IPS-20b (cell line): Measurements from ENCODE around the gene RAB35.

Experiments
- H3K27ac ChIP-seq: one replicate; pipeline ENCODE4 v1.5.1; 2013; ENCODE audit warnings: low read length
- H3K27me3 ChIP-seq: 2 replicates; pipeline ENCODE4 v1.6.1; 2013; ENCODE audit warnings: mild to moderate bottlenecking, low read length, inconsistent platforms; ENCODE audit not compliant: insufficient read depth
- H3K36me3 ChIP-seq: 2 replicates; pipeline ENCODE4 v1.6.1; 2013; ENCODE audit warnings: low read depth, mild to moderate bottlenecking, inconsistent platforms, low read length, moderate library complexity; ENCODE audit not compliant: insufficient read depth
- H3K4me1 ChIP-seq: 2 replicates; pipeline ENCODE4 v1.6.1; 2013; ENCODE audit warnings: mild to moderate bottlenecking, control low read depth, inconsistent platforms, low read length, moderate library complexity; ENCODE audit not compliant: insufficient read depth
- H3K4me3 ChIP-seq: 2 replicates; pipeline ENCODE4 v1.5.1; 2013; ENCODE audit warnings: mild to moderate bottlenecking, low read length, inconsistent platforms
- H3K9ac ChIP-seq: 2 replicates; pipeline ENCODE4 v1.6.1; 2013; ENCODE audit warnings: low read depth, mild to moderate bottlenecking, inconsistent platforms, low read length, moderate library complexity
- H3K9me3 ChIP-seq: 2 replicates; pipeline ENCODE4 v1.6.1; 2013; ENCODE audit warnings: mild to moderate bottlenecking, low read depth, low read length, inconsistent platforms; ENCODE audit not compliant: insufficient read depth

The RAB35 gene

DNA sequence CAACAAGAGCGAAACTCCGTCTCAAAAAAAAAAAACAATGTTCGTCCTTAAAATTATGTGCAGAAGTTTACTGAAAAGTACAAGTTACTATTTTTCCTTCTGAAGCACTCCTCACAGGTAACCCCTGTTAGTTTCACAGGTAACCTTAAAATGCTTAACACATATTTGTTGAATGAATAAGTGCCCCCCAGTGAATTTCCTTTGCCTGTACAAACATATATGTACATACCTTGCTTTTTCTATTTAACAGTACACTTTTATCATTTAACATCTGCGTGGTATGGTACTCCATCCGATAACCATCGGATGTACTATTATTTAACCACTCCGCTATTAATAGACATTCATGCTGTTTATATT is 1.4 kb upstream of the RAB35 start:
- peaks cover 15% of the 10 kb centered on the region; the same call in 1 of the 2 replicates for H3K36me3 ChIP-seq
- peak overlapping the region; percentile 85 for H3K4me3 ChIP-seq
- H3K9ac ChIP-seq = peak overlapping the region; percentile 80; the same call in 1 of the 2 replicates
- peaks cover 5% of the 10 kb centered on the region for H3K4me1 ChIP-seq
- no peak overlapping the region for H3K27ac ChIP-seq
- no peaks in the 10 kb centered on the region for H3K27me3 ChIP-seq
- H3K9me3 ChIP-seq = no peaks in the 10 kb centered on the region

- Histone ChIP-seq H3K9me3 (no peaks in the 10 kb centered on the region), H3K4me3 (peak overlapping the region; percentile 85), H3K36me3 (peaks cover 15% of the 10 kb centered on the region; the same call in 1 of the 2 replicates), H3K9ac (peak overlapping the region; percentile 80), H3K4me1 (peaks cover 5% of the 10 kb centered on the region), H3K27me3 (no peaks in the 10 kb centered on the region), H3K27ac (peak overlapping the region; percentile 1)
Measured at GRCh38 chr12:120116792-120117651, 469 bp upstream of the RAB35 start.

GRCh38 chr12:120115692-120116440 is 687 bp downstream of the RAB35 start:
- Histone ChIP-seq H3K27ac (no peak overlapping the region), H3K27me3 (no peaks in the 10 kb centered on the region), H3K9me3 (no peaks in the 10 kb centered on the region), H3K4me1 (peaks cover 5% of the 10 kb centered on the region), H3K9ac (peak overlapping the region; percentile 88; the same call in 1 of the 2 replicates), H3K4me3 (peak overlapping the region; percentile 93), H3K36me3 (peaks cover 15% of the 10 kb centered on the region; the same call in 1 of the 2 replicates)

GRCh38 chr12:120115066-120115465 is 1.5 kb downstream of the RAB35 start:
- Histone ChIP-seq H3K4me1 (peaks cover 5% of the 10 kb centered on the region), H3K27me3 (no peaks in the 10 kb centered on the region), H3K9ac (peak overlapping the region; percentile 88), H3K27ac (no peak overlapping the region), H3K36me3 (peaks cover 15% of the 10 kb centered on the region; the same call in 1 of the 2 replicates), H3K4me3 (0 out of 2 replicates have a peak overlapping the region, but pooled peaks have one; percentile 93), H3K9me3 (no peaks in the 10 kb centered on the region)

DNA sequence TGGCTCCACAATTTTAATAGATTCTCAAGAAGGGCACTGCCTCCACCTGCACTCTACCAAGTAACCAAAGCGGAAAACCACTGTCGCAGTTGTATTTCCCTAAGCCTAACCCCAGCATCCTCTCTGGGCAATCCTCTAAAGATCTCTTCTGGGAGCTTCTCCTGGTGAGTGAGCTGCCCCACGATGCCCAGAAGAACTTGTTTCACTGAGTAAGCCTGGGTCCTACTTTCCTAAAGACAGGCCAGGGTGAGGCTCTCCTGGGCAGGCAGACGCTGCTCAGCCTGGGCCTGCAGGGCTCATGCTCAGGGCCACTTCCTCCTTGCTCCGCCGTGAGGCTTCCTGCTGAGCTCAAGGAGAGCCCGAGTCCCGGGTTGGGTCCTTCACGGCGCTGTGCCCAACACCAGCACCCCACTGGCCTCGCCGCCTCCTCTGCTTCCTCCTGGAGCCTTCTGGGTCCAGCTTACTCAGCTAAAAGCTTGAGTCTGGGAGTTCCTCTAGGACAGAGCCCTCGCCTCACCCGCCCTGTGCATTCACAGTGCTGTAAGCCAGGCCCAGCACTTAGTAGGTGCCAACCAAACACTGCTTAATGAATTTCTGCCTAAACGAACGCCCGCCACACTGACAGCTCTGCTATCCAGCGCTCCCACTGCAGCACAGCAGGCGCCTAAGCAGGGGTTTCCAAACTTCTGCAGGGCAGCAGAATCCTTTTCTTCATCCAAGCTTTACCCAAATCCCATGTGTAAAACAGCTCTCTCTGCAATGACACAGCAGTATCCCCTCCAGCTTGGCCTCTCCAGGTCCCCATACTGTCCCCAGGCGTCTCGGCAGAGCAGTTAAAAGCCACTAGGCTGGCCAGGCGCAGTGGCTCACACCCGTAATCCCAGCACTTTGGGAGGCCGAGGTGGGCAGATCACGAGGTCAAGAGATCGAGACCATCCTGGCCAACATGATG is 5.7 kb downstream of the RAB35 start:
- Histone ChIP-seq H3K9me3 (no peaks in the 10 kb centered on the region), H3K27me3 (no peaks in the 10 kb centered on the region), H3K4me3 (no peak overlapping the region), H3K9ac (0 out of 2 replicates have a peak overlapping the region, but pooled peaks have one; percentile 39), H3K27ac (no peak overlapping the region), H3K36me3 (peaks cover 11% of the 10 kb centered on the region; the same call in 1 of the 2 replicates), H3K4me1 (no peaks in the 10 kb centered on the region; the same call in none of the 2 replicates)

- Histone ChIP-seq H3K4me1 (peaks cover 6% of the 10 kb centered on the region; the same call in 1 of the 2 replicates), H3K27me3 (no peaks in the 10 kb centered on the region), H3K9me3 (no peaks in the 10 kb centered on the region), H3K27ac (no peak overlapping the region), H3K4me3 (no peak overlapping the region), H3K36me3 (peaks cover 10% of the 10 kb centered on the region; the same call in 1 of the 2 replicates), H3K9ac (peak overlapping the region; percentile 39; the same call in 1 of the 2 replicates)
Measured at GRCh38 chr12:120109570-120110267, 6.8 kb downstream of the RAB35 start.

DNA sequence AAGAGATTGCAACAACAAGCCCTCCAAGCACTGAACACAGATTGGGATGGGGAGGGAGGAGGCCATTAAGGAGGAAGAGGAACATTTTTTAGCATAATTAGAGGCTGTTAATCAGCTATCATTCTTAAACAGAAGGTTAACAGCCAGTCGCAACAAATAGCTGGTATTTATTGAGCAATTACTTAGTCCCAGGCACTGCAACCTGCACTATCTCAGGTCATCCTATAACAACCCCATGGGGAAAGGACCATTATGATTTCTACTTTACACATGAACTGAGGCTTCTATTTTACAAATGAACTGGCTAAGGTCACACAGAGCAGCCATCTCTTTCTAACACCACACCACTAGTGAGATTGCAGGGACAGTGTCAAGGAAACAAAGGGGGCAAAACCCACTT is 10.4 kb downstream of the RAB35 start:
- H3K4me3 ChIP-seq = no peak overlapping the region
- peaks cover 6% of the 10 kb centered on the region; the same call in 1 of the 2 replicates for H3K4me1 ChIP-seq
- H3K27ac ChIP-seq = no peak overlapping the region
- H3K36me3 ChIP-seq = peaks cover 15% of the 10 kb centered on the region; the same call in 1 of the 2 replicates
- no peaks in the 10 kb centered on the region for H3K9me3 ChIP-seq
- no peaks in the 10 kb centered on the region for H3K27me3 ChIP-seq
- no peak overlapping the region for H3K9ac ChIP-seq

DNA sequence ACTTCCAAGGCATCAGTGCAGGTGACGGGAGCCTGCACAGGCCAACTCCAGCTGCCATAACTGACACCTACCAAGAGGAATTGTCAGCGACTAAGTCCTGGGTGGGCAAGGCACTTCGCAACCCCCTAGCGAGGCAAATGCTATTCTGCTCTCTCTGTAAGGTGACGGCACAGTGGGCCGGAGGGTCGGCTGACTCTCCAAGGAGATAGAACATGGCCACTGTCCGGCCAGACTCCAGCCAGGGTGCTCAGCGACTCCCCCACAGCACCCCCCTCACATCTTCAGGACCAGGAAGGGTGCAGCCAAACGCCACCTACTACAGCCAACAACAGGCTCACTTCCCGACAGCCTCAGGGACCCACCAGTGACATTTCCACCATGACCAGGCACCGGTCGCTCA is 13.2 kb downstream of the RAB35 start:
- H3K9me3 ChIP-seq = no peaks in the 10 kb centered on the region
- peaks cover 6% of the 10 kb centered on the region; the same call in 1 of the 2 replicates for H3K4me1 ChIP-seq
- no peak overlapping the region for H3K9ac ChIP-seq
- H3K27me3 ChIP-seq = no peaks in the 10 kb centered on the region
- no peak overlapping the region for H3K27ac ChIP-seq
- H3K4me3 ChIP-seq = no peak overlapping the region
- peaks cover 29% of the 10 kb centered on the region for H3K36me3 ChIP-seq

DNA sequence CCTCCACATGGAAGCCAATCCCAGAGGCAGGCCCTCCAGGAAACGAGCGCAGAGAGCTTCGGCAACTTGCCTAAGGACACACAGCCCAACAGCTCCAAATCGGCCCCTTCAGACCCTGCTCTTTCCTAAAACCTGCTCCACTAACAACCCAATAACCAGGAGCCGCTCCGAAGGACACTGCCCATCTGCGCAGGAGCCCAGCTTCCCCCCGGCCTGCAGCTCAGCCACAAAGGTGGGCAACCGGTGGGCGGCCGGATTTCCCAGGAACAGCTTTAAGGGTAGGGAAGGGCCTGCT is 13.6 kb downstream of the RAB35 start:
- Histone ChIP-seq H3K4me1 (0 out of 2 replicates have a peak, but pooled peaks cover 6% of the 10 kb centered on the region), H3K9ac (no peak overlapping the region), H3K27ac (no peak overlapping the region), H3K36me3 (peaks cover 33% of the 10 kb centered on the region), H3K4me3 (no peak overlapping the region), H3K27me3 (no peaks in the 10 kb centered on the region), H3K9me3 (no peaks in the 10 kb centered on the region)

DNA sequence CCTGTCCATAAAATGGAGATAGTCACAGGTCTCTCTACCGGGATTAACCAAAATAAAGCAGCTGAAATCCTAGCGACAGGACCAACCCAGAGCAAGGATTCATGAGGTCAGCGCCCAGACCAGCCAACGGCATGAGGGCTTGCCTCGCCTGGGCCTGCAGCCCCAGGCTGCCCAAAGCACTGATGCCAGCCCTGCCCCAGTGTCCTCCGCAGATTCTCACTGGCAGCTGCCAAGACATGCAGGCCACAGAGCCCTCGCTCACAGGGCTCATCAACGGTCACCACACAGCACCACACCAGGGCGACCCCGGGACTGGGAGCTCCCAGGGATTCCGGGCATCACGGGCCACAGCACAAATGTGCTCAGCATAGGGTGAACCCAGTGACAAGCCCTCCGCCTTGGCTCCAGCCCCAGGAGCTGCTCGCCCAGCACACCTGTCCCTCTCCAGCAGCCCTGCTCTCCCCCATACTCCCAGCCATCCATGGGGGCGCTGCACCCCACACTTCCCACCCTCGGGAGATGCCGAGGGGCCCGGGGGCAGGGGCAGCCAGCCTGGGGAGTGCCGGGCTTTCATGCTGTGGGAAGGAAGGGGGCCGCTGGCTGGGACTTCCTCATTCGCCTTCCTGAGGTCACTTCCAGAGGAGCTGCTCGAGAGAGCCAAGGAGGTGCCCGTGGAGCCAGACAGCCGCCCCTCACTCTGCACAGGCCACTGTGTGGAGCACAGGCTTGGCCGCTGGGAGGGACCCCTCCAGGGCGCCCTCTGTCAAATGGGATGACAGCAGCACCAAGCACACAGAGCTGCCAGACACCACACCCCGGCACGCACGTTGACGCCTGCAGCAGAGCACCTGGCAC is 14.1 kb downstream of the RAB35 start:
- Histone ChIP-seq H3K4me1 (0 out of 2 replicates have a peak, but pooled peaks cover 6% of the 10 kb centered on the region), H3K36me3 (peaks cover 35% of the 10 kb centered on the region), H3K4me3 (no peak overlapping the region), H3K9me3 (no peaks in the 10 kb centered on the region), H3K27me3 (no peaks in the 10 kb centered on the region), H3K27ac (no peak overlapping the region), H3K9ac (no peak overlapping the region)
